ENCODE data around the gene JAKMIP1.

GRCh38 chr4:6048537-6048936 lies 151.8 kb downstream of the JAKMIP1 start:
- TF ChIP-seq, protein P1, sequence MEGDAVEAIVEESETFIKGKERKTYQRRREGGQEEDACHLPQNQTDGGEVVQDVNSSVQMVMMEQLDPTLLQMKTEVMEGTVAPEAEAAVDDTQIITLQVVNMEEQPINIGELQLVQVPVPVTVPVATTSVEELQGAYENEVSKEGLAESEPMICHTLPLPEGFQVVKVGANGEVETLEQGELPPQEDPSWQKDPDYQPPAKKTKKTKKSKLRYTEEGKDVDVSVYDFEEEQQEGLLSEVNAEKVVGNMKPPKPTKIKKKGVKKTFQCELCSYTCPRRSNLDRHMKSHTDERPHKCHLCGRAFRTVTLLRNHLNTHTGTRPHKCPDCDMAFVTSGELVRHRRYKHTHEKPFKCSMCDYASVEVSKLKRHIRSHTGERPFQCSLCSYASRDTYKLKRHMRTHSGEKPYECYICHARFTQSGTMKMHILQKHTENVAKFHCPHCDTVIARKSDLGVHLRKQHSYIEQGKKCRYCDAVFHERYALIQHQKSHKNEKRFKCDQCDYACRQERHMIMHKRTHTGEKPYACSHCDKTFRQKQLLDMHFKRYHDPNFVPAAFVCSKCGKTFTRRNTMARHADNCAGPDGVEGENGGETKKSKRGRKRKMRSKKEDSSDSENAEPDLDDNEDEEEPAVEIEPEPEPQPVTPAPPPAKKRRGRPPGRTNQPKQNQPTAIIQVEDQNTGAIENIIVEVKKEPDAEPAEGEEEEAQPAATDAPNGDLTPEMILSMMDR (IDR thresholded peaks at IDR 0.05), result no peak
- no peak for TF ChIP-seq EZH2 (IDR thresholded peaks at IDR 0.05)

Data from neural progenitor cell (in vitro differentiated cells).